Glutamatergic neuron (in vitro differentiated cells): ENCODE results near the gene RET. TPM values are rescaled to one million over a fixed set of nuclear protein-coding genes. Genes with fewer than 3 reads are reported as not detected.
A peak's percentile ranks its signal among the peaks of the same experiment; 100 is the strongest.

Experiments
- DNase-seq: peaks from one replicate; pipeline ENCODE4 v3.0.0; 2022
- H3K27ac Mint-ChIP-seq: one replicate; pipeline ENCODE4 v1.8.0; 2020; ENCODE audit warnings: mild to moderate bottlenecking, mixed read lengths, inconsistent platforms; ENCODE audit not compliant: unreplicated experiment
- H3K27me3 Mint-ChIP-seq: one replicate; pipeline ENCODE4 v1.8.0; 2020; ENCODE audit warnings: mild to moderate bottlenecking, moderate library complexity, mixed read lengths, inconsistent platforms; ENCODE audit not compliant: unreplicated experiment
- H3K36me3 Mint-ChIP-seq: one replicate; pipeline ENCODE4 v1.8.0; 2020; ENCODE audit warnings: mild to moderate bottlenecking, mixed read lengths, inconsistent platforms; ENCODE audit not compliant: unreplicated experiment
- H3K4me1 Mint-ChIP-seq: one replicate; pipeline ENCODE4 v1.8.0; 2020; ENCODE audit warnings: mild to moderate bottlenecking, low read depth, mixed read lengths, inconsistent platforms; ENCODE audit not compliant: unreplicated experiment
- H3K4me3 Mint-ChIP-seq: one replicate; pipeline ENCODE4 v1.8.0; 2020; ENCODE audit warnings: mild to moderate bottlenecking, mixed read lengths, inconsistent platforms; ENCODE audit not compliant: unreplicated experiment
- H3K9me3 Mint-ChIP-seq: one replicate; pipeline ENCODE4 v1.8.0; 2020; ENCODE audit warnings: mild to moderate bottlenecking, moderate library complexity, mixed read lengths, inconsistent platforms; ENCODE audit not compliant: unreplicated experiment
- total RNA-seq: library from RNA; stranded (reverse); fragmentation: NEBNext Ultra II Directional; extraction: Animal tissue kit (Norgen Biotek cat#: 25700); gene quantifications from one replicate; pipeline ENCODE4 v1.2.1, GENCODE V29; 2021; ENCODE audit not compliant: unreplicated experiment
- TF ChIP-seq, protein P1 (sequence below): fragments of 200-600 bp; sonication (generic); IDR thresholded peaks from one replicate; pipeline ENCODE4 v1.5.0; 2021; ENCODE audit not compliant: partially characterized antibody, unreplicated experiment

RET gene
- total RNA-seq, 1 donor from 2014 or later, result 34.7 TPM

- H3K9me3 Mint-ChIP-seq, result peaks cover 19% of the 10 kb centered on the region
- DNase-seq, result no peak
- TF ChIP-seq, protein P1, sequence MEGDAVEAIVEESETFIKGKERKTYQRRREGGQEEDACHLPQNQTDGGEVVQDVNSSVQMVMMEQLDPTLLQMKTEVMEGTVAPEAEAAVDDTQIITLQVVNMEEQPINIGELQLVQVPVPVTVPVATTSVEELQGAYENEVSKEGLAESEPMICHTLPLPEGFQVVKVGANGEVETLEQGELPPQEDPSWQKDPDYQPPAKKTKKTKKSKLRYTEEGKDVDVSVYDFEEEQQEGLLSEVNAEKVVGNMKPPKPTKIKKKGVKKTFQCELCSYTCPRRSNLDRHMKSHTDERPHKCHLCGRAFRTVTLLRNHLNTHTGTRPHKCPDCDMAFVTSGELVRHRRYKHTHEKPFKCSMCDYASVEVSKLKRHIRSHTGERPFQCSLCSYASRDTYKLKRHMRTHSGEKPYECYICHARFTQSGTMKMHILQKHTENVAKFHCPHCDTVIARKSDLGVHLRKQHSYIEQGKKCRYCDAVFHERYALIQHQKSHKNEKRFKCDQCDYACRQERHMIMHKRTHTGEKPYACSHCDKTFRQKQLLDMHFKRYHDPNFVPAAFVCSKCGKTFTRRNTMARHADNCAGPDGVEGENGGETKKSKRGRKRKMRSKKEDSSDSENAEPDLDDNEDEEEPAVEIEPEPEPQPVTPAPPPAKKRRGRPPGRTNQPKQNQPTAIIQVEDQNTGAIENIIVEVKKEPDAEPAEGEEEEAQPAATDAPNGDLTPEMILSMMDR, result no peak
- no peaks in the 10 kb centered on the region for H3K36me3 Mint-ChIP-seq
- peaks cover 20% of the 10 kb centered on the region for H3K4me1 Mint-ChIP-seq
- H3K27ac Mint-ChIP-seq, result peak overlapping the region; percentile 100
- H3K4me3 Mint-ChIP-seq, result peak overlapping the region; percentile 99
- peaks cover 18% of the 10 kb centered on the region for H3K27me3 Mint-ChIP-seq
These were observed 58.8 kb downstream of the RET start for GRCh38 chr10:43135656-43136055.

DNA sequence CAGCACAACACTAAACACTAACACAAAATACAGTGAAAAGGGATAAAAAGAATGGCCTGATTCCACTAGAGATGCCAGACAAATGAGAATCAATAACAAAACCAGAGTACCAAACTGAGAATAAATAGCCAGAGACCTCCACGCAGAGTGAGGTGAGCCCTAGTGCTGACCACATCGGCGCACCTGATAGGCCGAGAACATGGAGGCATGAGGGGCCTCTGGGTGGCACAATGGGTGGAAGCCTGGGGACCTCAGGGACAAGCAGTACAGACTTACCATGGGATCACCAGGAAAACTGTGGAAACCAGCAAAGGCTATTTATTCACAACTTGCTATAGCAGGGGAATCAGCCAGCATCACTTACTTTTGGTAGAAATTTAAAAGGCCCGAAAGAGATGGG is 59.6 kb downstream of the RET start:
- H3K27me3 Mint-ChIP-seq, result peaks cover 18% of the 10 kb centered on the region
- DNase-seq, result no peak
- H3K4me3 Mint-ChIP-seq, result peak overlapping the region; percentile 99
- H3K27ac Mint-ChIP-seq, result peak overlapping the region; percentile 100
- TF ChIP-seq, protein P1, result no peak
- H3K9me3 Mint-ChIP-seq, result peaks cover 19% of the 10 kb centered on the region
- H3K4me1 Mint-ChIP-seq, result peaks cover 23% of the 10 kb centered on the region
- H3K36me3 Mint-ChIP-seq, result no peaks in the 10 kb centered on the region

GRCh38 chr10:43136995-43137716 is 60.3 kb downstream of the RET start:
- H3K27ac Mint-ChIP-seq, result peak overlapping the region; percentile 100
- H3K36me3 Mint-ChIP-seq, result no peaks in the 10 kb centered on the region
- H3K4me1 Mint-ChIP-seq, result peaks cover 26% of the 10 kb centered on the region
- DNase-seq, result no peak
- peaks cover 19% of the 10 kb centered on the region for H3K9me3 Mint-ChIP-seq
- peaks cover 18% of the 10 kb centered on the region for H3K27me3 Mint-ChIP-seq
- H3K4me3 Mint-ChIP-seq, result peak overlapping the region; percentile 99
- TF ChIP-seq, protein P1, result no peak

- H3K4me3 Mint-ChIP-seq, result peak overlapping the region; percentile 99
- peak overlapping the region; percentile 100 for H3K27ac Mint-ChIP-seq
- peaks cover 19% of the 10 kb centered on the region for H3K9me3 Mint-ChIP-seq
- no peaks in the 10 kb centered on the region for H3K36me3 Mint-ChIP-seq
- TF ChIP-seq, protein P1, result no peak
- peaks cover 30% of the 10 kb centered on the region for H3K4me1 Mint-ChIP-seq
- H3K27me3 Mint-ChIP-seq, result peaks cover 18% of the 10 kb centered on the region
- peak; percentile 84 for DNase-seq
These were observed 60.8 kb downstream of the RET start for GRCh38 chr10:43137717-43138020.

DNA sequence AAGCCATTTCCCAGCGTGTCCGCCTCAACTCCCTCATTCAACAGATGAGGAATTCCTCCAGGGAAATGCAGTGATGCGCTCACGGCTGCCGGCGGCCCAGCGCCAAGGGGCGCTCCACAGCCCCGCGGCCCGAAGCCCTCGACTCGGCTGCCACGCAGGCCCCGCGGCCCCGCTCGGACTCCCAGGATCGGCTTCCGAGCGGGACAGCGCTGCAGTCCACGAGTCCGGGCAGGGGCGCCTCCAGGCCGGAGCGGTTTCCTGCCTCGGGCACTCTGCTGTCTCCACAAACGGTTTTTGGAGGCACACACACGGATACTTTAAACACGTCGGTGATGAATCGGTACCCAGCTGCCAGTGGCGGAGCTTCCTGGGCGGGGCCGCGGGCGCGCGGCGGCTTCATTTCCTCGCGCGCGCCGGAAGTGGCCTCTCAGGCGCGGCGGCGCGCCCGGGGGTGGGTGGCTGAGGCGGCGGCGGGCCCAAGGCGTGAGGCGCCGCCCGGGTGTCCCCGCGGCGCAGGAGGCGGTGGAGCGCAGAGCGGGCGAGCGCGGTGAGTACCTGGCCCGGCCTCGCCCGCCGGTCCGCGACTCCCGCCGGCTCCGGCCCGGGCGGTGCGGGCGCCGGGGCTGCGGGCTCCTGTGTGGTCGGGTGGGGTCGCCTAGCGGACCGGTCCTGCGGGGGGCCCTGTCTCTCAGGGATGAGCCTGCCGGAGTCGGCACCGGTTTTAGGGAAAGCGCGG is 61.3 kb downstream of the RET start, which contains the start of gene CSGALNACT2:
CSGALNACT2 (plus strand) TSS at position 425 of the 736 bp plus-strand sequence. CDS start 16,705 bp downstream, outside the sequence.
- peak within 1 kb of the TSS; percentile 99 for H3K4me3 Mint-ChIP-seq
- H3K27ac Mint-ChIP-seq, result peak within 1 kb of the TSS; percentile 100
- H3K9me3 Mint-ChIP-seq, result peaks cover 19% of the 10 kb centered on the region

More for the DNA sequence above, 61.3 kb downstream of the RET start, which contains the start of gene CSGALNACT2:
- TF ChIP-seq, protein P1, result no peak
- Mint-ChIP-seq H3K27me3 (peaks cover 18% of the 10 kb centered on the region), H3K4me1 (peaks cover 30% of the 10 kb centered on the region), H3K36me3 (no peaks in the 10 kb centered on the region)
- peak; percentile 87 for DNase-seq
